ENCODE results near the gene HRH4.

The HRH4 gene

GRCh38 chr18:24472591-24472990 is 12.2 kb downstream of the HRH4 start:
- no peak for DNase-seq (ENCODE audit: low read depth)
- TF ChIP-seq CTCF (conservative IDR thresholded peaks at IDR 0.05; ENCODE audit: control insufficient read depth, insufficient read depth, low read depth, low read length) = no peak
- H3K4me3 ChIP-seq (ENCODE audit: control insufficient read depth, low read depth, low read length) = no peak overlapping the region

GRCh38 chr18:24474406-24474805 is 14.0 kb downstream of the HRH4 start:
- DNase-seq (ENCODE audit: low read depth) = no peak
- no peak for TF ChIP-seq CTCF (conservative IDR thresholded peaks at IDR 0.05; ENCODE audit: control insufficient read depth, insufficient read depth, low read depth, low read length)
- no peak overlapping the region for H3K4me3 ChIP-seq (ENCODE audit: control insufficient read depth, low read depth, low read length)

- TF ChIP-seq CTCF (conservative IDR thresholded peaks at IDR 0.05; ENCODE audit: control insufficient read depth, insufficient read depth, low read depth, low read length) = no peak
- DNase-seq (ENCODE audit: low read depth) = no peak
- no peak overlapping the region for H3K4me3 ChIP-seq (ENCODE audit: control insufficient read depth, low read depth, low read length)
Observed at GRCh38 chr18:24475926-24476589, 15.6 kb downstream of the HRH4 start.

- no peak for DNase-seq (ENCODE audit: low read depth)
- no peak overlapping the region for H3K4me3 ChIP-seq (ENCODE audit: control insufficient read depth, low read depth, low read length)
- TF ChIP-seq CTCF (conservative IDR thresholded peaks at IDR 0.05; ENCODE audit: control insufficient read depth, insufficient read depth, low read depth, low read length) = no peak
Observed at GRCh38 chr18:24479371-24479770, 18.9 kb downstream of the HRH4 start.

- no peak for DNase-seq (ENCODE audit: low read depth)
- no peak overlapping the region for H3K4me3 ChIP-seq (ENCODE audit: control insufficient read depth, low read depth, low read length)
- TF ChIP-seq CTCF (conservative IDR thresholded peaks at IDR 0.05; ENCODE audit: control insufficient read depth, insufficient read depth, low read depth, low read length) = no peak
Observed at GRCh38 chr18:24482821-24483220, 22.4 kb downstream of the HRH4 start.

- H3K4me3 ChIP-seq (ENCODE audit: control insufficient read depth, low read depth, low read length) = no peak overlapping the region
- TF ChIP-seq CTCF (conservative IDR thresholded peaks at IDR 0.05; ENCODE audit: control insufficient read depth, insufficient read depth, low read depth, low read length) = no peak
- no peak for DNase-seq (ENCODE audit: low read depth)
Observed at GRCh38 chr18:24485681-24486080, 25.2 kb downstream of the HRH4 start.

GRCh38 chr18:24486684-24487083 is 26.2 kb downstream of the HRH4 start:
- no peak for TF ChIP-seq CTCF (conservative IDR thresholded peaks at IDR 0.05; ENCODE audit: control insufficient read depth, insufficient read depth, low read depth, low read length)
- H3K4me3 ChIP-seq (ENCODE audit: control insufficient read depth, low read depth, low read length) = no peak overlapping the region
- no peak for DNase-seq (ENCODE audit: low read depth)
